HG03045 (cell line): Measurements from ENCODE around the gene PRPF31.
A peak's percentile ranks its signal among the peaks of the same experiment; 100 is the strongest.

Experiments
- ATAC-seq: cut with Tn5 transposase; IDR thresholded peaks from one replicate; pipeline ENCODE4 v1.9.1; 2021; ENCODE audit warnings: mild to moderate bottlenecking, moderate library complexity; ENCODE audit not compliant: unreplicated experiment

Gene PRPF31

DNA sequence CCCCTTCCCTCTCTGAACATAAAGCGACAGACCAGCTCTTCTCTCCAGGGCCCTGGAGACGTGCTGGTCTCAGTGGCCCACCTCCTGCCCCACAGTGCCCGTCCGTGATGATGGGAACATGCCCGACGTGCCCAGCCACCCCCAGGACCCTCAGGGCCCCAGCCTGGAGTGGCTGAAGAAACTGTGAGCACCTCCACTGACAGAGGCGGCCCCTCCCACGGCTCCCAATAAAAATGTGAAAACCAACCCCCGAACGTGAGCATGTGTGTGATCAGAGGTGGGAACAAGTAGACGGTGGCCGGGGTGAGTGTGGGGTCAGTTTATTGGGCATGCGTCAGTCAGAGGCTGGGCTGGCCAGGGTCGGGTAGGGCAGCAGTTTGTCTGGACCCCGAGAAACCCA, 8.8 kb upstream of the PRPF31 start:
- no peak for ATAC-seq

DNA sequence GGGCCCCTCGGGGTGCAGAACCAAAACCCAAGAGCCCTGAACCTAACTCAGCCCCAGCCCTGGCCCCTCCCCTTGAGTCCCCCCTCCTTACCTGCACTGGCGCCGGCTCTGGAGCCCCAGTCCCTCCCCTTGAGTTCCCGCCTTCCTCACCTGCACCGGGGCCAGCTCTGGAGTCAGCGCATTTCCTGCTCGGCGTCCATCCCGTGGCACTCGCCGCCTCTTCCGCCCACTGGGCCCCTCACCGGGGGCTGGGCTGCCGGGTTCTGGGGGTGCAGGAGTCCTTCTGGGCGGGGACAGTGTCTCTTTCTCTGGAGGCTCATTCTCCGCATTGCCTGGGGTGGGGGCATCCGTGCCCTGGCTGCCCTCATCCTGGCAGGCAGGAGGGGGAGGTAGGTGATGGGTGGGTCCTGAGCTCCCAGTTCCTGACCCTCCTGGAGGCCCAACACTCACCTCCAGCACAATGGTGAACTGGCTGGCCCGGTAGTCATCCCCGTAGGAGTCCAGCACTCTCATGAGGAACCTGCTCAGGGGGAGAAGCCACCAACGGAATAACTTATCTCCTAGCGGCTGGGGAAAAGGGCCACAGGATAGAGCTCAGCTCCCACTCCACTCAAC, 7.6 kb upstream of the PRPF31 start:
- no peak for ATAC-seq

DNA sequence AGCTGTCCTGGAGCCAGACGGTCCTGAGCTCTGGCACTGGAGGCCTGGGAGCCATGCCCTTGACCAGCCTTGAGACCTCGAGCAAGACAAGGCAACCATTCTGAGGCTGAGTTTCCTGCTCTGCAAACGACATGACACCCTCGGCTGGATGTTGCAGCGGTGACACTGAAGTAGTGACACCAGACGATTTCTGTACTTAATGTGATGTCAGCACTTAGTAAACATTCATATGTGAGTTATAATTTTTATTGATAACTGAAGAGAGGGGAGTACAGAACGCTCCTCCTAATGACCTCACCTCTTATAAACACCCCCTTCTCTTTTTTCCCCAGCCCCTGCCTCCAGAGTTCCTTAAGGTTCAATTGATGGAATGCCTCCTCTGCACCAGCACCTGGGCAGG, 7.1 kb upstream of the PRPF31 start:
- ATAC-seq, result no peak

DNA sequence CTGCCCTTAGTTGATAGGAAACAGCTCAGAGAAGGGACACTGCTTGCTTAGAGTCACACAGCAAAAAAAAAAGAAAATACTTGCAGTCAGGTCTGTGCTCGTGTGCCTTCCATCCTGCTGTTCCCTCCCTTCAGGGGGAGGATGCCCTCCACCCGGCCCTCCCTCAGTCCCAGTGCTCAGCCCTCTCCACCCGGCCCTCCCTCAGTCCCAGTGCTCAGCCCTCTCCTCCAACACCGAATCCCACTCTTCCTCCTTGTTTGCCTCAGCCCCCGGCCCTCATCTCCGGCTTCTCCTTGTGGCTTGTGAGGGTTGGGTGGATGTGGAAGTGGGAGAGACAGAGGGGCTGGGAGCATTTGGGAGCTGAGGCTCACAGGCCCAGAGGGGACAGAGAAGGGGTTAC, 5.9 kb upstream of the PRPF31 start:
- ATAC-seq, result no peak

DNA sequence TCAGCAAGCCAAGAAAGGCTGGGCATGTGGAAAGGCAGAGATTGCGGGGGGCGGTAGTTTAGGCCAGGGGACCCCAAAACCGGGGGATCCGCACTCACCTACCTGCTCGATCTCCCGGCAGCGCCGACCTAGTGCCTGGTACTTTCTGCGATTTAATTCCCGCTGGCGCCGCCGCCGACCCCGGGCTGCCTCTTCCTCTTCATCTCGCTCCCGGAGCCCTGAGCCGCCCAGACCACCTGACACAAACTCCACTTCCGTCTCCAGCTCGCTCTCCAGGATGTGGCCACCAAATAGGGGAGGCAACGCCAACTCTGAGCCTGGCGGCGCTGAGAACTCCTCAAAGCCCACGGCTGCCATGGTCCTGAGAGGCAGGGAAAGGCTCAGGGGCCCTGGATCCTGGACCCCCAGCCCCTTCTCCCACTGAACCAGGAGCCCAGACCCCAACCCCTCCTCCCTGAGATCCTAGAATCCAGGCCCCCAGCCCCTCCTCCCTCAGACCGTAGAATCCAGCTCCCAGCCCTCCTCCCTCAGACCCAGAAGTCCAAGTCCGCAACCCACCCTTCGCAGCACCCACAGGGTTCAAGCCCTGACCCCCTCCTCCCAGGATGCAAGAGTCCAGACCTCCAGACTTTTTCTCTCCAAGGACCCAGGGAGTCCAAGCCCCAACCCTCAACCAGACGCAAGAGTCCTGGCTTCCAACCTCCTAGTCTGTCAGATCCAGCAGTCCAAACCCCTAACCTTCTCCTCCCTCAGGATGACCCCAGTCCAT, 1.0 kb upstream of the PRPF31 start:
- ATAC-seq, result no peak

DNA sequence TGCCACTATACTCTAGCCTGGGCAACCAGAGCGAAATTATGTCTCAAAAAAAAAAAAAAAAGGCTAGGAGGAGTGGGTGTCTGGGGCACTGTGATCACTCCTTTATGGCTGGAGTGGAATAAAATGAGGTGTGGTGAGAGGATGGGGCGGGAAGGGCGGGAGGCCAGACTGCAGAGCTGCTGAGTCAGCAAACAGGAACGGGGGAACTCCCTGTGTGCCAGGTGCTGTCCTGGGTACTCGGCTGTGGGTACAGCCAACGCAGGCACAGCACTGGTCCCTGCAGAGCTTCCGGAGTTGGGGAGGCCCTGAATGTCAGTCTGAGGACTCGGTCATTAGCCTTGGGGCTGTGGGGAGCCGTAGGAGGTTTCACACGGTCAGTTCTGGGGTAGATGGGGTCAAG, 5.7 kb downstream of the PRPF31 start:
- ATAC-seq, result no peak

DNA sequence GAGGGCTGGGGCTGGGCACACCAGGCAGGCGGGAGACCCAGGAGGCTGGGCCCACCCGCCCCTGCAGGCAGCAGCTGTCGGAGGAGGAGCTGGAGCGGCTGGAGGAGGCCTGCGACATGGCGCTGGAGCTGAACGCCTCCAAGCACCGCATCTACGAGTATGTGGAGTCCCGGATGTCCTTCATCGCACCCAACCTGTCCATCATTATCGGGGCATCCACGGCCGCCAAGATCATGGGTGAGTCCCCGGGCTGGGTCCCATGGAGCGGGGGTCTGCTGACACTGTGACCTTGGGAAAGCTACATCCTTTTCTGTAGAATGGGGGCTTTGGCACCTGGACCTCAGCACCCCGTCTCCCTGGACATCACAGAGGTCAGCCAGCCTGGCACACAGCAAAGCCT, 8.1 kb downstream of the PRPF31 start:
- no peak for ATAC-seq

DNA sequence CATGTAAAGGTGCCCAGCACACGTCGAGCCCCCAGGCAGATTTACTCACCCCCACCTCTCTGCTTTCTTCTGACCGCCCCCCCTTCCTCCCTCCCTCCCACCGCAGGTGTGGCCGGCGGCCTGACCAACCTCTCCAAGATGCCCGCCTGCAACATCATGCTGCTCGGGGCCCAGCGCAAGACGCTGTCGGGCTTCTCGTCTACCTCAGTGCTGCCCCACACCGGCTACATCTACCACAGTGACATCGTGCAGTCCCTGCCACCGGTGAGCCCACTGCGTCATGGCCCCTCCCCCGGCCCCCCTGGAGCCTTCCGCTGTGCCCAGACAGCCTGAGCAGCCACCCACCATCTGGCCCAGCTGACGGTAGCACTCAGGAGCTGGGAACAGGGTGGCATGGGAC, 8.8 kb downstream of the PRPF31 start:
- ATAC-seq, result no peak

DNA sequence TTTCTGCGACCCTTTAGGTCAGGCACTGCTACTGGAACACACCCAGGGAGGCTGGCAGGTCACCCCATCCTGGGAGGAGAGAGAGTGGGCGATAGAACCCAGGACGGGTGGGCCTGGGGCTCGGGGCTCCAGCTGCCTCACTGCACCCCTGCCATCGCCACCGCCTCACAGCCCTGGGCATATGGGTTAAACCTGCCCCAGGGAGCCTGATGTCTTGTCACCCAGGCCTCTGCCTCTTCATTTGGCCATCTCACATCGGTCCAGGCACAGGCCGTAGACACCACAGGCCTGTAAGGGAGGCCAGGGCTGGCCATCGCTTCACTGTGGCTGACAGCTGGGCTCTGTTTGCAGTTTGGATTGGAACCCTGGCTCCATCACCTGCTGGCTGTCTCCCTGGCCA, 10.2 kb downstream of the PRPF31 start:
- ATAC-seq, result no peak

DNA sequence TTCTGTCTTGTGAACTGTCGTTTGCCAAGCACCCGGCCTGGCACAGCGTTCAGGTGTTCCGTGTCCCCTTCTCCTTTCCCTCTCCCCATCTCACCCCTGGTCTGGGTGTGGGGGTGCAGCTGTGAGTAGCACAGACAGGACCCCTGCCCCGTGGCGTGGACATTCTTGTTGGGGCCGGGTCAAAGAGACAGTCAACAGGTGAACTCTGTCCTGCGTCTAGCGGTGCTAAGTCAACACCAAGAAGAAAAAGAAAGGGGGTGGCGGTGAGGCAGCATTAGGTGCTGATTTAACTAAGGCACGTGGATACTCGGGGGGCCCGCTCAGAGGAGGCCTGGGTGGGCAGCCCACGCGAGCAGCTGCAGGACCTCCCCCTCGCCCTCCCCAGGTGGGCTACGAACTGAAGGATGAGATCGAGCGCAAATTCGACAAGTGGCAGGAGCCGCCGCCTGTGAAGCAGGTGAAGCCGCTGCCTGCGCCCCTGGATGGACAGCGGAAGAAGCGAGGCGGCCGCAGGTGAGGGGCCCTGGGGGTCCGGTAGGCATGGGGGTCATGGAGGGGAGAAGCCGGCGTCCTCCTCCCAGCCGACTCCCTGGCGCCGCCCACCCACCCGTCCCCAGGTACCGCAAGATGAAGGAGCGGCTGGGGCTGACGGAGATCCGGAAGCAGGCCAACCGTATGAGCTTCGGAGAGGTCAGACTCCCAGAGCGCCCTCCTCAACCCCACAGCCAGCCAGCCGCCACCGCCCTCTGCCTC, 12.3 kb downstream of the PRPF31 start:
- no peak for ATAC-seq

DNA sequence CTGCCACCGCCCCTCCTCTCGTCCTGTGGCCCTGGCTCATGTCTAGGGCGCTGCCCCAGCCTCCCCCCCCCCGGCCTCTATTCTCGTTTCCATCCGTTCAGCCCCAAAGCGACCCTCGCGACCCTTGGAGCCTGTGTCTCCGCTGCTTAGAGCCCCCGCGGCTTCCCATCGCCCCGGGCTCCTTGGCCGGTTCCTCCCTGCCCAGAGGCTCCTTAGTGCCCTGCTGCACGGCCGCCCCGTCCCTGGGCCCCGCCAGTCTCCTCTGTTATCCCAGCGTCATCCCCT, 12.8 kb downstream of the PRPF31 start:
- no peak for ATAC-seq

DNA sequence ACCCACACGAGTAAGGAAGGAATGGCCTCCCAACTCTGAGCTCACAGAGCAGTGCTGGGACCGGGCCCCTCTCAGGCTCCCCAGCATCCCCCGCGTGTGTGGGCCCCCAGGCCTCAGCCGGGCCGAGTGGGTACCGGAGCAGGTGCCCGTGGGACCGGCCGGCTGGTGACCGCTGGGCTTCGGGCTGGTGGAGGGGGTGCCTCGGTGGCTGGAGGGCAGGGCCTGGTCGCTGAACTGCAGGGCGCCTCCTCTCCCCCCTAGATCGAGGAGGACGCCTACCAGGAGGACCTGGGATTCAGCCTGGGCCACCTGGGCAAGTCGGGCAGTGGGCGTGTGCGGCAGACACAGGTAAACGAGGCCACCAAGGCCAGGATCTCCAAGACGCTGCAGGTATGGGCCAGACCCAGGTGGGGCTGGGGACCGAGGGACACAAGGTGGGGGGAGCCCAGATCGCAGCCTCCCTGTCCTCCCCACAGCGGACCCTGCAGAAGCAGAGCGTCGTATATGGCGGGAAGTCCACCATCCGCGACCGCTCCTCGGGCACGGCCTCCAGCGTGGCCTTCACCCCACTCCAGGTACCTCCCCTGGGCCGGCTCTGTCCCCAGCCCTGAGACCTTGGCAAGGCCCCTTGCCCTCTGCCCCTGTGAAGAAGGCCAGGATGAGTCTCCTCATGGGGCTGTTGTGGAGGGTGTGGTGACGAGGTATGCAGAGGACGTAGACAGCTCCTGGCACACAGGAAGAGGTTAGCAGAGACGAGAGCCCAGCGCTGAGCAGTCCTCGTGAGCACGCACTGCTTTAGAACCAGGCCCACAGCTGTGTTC, 13.5 kb downstream of the PRPF31 start:
- ATAC-seq, result no peak

DNA sequence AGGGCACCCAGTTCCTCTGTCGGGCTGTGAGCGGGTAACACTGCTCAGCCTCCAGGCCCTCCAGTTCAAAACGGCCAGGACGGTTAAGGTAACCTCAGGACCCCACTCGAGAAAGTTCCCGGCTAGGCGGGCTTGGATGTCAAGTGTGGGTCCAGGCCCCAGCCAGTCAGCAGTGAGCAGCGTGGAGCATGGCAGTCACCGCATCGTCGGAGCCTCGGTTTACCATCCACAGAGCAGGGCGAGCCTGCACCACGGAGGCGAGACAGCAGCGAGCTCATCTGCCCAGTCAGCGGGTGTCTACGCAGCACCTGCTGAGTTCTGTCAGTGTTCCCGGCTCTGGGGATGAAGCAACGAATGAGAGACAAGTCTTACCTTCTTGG, 14.1 kb downstream of the PRPF31 start:
- ATAC-seq, result no peak

DNA sequence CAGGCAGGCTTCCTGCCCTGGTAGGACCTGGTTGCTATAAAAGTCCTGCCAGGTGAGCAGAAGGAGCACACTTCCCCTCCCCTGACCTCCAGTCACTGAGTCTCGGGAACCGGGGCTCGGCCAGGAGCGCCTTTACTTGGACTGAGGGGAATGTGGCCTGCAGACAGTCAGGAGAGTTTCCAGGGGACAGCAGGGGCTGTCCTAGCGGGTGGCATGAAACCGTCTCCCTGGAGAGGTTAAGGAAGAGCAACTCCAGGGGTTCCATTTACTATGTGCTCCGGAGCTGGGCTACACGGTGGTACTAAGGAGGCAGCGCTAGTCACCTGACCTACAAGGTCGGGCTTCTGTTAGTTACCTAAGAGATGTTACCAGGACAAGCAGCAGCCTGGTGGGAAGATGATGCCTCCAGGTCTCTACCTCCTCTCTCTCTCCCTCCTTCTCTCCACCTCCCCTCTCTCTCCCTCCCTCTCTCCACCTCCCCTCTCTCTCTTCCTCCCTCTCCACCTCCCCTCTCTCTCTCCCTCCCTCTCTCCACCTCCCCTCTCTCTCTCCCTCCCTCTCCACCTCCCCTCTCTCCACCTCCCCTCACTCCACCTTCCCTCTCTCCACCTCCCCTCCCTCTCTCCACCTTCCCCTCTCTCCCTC, 17.9 kb downstream of the PRPF31 start:
- no peak for ATAC-seq

DNA sequence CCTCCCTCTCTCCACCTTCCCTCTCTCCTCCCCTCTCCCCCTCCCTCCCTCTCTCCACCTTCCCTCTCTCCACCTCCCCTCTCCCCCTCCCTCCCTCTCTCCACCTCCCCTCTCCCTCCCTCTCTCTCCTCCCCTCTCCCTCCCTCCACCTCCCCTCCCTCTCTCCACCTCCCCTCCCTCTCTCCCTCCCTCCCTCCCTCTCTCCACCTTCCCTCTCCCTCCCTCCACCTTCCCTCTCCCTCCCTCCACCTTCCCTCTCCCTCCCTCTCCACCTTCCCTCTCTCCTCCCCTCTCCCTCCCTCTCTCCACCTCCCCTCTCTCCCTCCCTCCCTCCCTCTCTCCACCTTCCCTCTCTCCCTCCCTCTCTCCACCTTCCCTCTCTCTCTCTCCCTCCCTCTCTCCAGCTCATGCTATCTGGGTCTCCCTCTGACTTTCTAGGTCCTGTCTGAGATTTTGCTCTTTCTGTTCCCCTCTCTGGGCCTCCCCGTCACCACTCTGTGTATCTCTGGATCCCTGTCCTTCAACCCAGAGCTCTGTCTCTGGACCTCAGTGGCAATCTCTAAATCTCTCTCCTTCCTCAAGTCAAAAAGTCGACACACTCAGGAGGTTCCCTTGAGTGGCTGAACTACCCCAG, 18.5 kb downstream of the PRPF31 start:
- ATAC-seq, result no peak

DNA sequence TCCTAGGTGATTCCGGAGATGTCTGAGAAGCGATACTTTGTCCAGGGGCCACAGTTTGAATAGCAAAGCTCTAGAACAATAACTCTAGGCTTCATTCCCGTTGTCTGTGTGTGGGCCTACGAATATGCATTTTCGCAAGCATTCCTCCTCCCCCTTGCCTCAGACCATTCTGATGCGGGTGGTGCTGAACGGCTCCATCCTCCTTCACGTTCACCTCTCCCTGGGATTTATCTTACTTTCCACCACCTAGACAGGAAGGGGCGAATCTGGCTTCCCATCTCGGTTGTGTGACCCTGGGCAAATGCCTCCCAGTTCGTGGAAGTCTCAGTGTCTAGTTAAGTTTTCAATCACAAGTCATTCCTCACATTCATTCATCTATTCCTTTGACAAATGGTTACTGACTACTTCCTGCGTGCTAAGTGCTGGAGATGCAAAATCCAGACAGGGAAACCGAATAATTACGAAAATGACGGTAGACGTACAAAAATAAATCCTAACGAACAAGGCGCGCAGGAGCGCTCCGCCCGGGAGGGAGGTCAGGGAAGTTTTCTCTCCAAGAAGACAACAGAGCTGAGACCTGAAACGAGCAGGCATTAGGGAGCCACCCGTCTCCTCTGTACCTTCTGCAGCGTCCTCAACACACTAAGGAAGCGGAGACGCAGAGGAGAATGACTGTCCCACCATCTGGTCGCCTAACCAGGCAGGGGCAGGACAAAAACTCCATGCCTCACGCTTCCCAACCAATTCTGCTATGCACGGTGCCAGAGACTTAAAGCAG, 20.7 kb downstream of the PRPF31 start:
- ATAC-seq, result no peak

DNA sequence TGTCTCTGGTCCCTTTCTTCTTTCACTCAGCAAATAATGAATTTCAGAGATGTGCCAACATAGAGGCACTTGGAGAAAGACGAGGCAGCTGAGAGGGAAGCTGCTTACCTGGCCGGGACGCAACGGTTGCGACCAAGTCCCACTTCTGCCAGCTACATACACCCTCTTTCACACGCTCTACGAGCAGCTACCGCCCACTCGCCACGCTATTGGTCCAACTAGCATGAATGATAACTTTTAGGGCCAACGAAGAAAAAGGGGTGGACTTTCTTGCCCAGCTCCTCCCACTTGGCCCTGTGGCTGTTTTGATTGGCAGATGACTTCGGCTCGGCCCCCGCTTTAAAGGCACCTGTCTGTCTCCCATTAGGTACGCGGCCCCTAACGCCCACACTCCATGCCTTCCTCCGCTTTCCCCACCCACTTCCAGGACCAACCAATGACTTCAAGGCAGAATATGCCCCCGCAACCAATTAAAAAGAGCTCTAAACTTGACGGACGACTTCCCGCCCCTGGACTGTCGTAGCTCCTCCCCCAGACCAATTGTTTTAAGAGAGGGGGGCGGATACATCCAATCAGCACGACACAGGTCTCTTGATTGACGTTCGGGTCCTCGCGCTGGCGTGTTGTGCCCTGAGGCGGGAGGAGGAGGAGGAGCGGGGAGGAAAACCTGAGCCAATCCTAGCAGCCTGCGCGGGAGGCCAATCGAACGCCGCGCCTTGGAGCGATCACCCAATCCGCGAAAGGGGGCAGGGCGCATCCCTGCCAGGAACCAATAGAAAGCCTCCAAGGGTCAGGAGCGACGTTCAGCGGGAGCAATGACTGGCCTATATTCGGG, 21.5 kb downstream of the PRPF31 start:
- ATAC-seq, result peak; percentile 80

DNA sequence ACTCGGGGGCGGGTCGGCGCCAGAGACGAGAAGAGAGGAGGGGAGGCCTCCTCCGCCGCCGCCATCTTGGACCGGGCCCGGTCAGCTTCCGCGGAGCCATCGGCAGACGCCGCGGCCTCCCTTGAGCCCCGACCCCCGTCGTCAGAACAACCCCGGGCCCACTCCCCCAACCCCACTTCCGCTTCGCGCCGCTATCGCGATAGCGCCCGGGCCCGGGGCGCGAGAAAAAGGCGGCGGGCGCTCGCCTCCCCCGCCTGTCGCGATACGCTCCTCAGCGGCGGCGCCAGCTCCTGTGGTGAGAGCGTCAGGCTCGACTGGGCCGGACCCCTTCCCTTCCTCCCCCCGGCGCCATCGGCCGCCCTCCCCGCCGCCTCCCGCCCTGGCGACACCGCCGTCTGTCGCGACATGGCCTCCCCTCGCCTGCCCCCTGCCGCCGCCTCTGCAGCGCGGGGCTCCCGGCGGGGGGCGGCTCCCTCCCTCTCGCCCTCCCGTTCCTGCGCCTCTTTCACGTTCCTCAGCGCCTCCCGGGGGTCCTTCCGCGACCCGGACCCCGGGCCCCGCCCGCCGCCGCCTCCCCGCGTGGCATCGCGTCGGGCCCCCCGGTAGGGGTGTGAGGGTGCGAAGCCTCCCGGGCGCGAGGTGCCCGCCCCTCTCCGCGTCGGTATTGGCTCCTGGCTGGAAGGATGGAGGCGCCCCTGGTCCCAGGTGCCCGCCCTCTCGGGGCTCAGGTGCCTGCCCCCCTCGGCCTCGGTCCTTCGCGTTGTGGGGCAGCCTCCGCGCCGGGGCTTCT, 22.3 kb downstream of the PRPF31 start, which contains the start of gene CNOT3:
Gene CNOT3 (plus strand): TSS at position 64 of the 790 bp plus-strand sequence. CDS start 5,217 bp downstream, outside the sequence.
- no peak for ATAC-seq
